Skin epidermis (tissue), 12 donors: ENCODE measurements around the gene PROK1.

ENCODE experiments used
- H3K27ac ChIP-seq, 21 experiments: fragments of 200-600 bp; sonication (generic) in 11 of 21; one replicate each; pipeline ENCODE4 v1.5.0; 2020; ENCODE audit warnings: mild to moderate bottlenecking in 3 of 21, inconsistent platforms in 2 of 21, moderate library complexity in 2 of 21
- H3K4me3 ChIP-seq, 7 experiments: fragments of 200-600 bp; sonication (generic) in 2 of 7; one replicate each; pipeline ENCODE4 v1.5.0; 2020; ENCODE audit warnings: inconsistent platforms in 2 of 7, mild to moderate bottlenecking in 2 of 7, moderate library complexity in 1 of 7

The PROK1 gene

DNA sequence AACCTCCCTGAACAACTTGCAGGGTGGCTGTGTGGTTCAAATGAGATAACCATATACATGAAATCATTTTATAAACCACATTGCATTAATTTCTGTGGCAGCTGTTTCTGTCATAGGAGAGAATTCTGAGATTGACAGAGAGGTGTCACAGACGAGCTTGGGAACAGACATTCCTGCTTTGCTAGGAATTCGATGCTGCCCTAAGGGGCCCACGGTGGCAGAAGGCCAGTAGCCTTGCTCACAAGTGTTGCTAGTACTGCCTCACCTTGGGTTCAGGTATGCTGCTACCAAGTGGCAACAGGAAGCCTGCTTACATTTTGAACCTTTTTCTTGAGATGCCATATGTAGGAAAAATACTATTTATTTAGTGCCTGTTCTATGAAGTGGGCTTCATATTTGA lies 54.6 kb downstream of the PROK1 start:
- H3K27ac ChIP-seq = no peak overlapping the region
- no peak overlapping the region for H3K4me3 ChIP-seq

DNA sequence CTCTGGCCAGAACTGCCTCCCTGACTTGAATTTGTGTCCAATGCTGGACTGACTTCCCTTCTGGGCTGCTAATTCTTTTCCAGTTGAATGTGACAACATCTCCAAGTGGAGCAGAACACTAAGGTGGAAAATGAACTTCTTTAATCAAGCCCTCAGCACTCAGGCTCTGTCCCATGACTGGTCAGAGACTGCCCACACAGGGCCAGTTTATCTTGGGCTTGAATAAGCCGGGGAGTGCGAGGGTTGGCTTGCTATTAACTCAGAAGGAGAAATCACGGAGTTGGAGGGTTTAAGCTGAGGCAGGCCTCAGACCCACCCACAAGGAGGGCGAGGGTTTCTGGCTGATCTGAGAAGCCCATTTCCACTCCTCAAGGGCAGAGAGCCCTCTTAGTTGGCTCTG lies 55.6 kb downstream of the PROK1 start:
- H3K4me3 ChIP-seq = no peak overlapping the region
- H3K27ac ChIP-seq = no peak overlapping the region
